Measurements from ENCODE around the gene SPATA31C2.

- no peak for TF ChIP-seq EZH2 (IDR thresholded peaks at IDR 0.05; ENCODE audit: insufficient read depth, poor library complexity, severe bottlenecking)
- no peak for TF ChIP-seq EZH2phosphoT487 (IDR thresholded peaks at IDR 0.05; ENCODE audit: insufficient read depth, low read depth)
Observed at GRCh38 chr9:88168564-88168963, 30.3 kb upstream of the SPATA31C2 start.
